Activated CD4-positive, CD25-positive, alpha-beta regulatory T cell treated with anti-CD3 and anti-CD28 coated beads, Interleukin-2, amount 50 U/mL, for 72 hours (primary cell): ENCODE measurements around the gene CELSR1.
"Not testable (repeated sequence)": the region's sequence is repeated elsewhere in the genome, so short reads cannot be mapped to it uniquely, and the experiment has no call there.

Experiments used
- DNase-seq: peaks from one replicate; pipeline ENCODE4 v3.0.0; 2021

Gene CELSR1

DNA sequence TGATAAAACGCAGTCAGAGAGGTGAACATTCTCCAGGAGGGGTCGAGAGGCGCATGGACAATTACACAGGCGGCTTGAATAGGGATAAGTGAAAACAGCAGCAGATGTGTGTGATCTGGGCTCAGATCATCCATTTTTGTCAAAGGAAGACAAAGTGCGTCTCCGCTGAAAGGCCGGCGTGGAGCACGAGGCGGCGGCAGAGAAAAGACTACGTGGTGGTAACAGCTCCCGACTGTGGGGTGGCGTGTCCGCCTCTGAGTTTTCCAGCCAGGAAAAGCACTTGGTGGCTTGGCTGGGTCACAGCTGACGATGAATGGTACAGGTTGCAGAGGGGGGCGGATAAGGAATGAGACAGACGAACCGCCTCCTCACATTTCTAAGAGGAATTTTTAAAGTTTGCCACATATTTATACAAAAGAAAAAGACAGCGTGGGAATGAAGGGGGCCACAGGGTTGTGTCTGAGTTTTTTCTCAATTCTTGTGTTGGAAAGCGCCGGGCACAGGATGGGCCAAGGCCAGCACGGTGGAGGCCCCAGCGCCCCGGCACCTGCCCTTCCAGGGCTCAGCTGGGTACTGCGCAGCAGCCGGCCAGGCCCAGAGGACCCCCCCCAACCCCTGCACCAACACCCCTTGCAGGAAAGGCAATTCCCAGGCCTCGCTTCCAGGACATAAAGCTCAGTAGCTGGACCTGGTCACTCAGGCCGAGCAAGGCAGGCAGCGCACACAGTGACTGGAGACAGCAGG, 121.5 kb downstream of the CELSR1 start:
- no peak for DNase-seq

- no peak for DNase-seq
Observed at GRCh38 chr22:46414704-46415103, 122.7 kb downstream of the CELSR1 start.

- DNase-seq, result no peak
Observed at GRCh38 chr22:46413725-46414379, 123.6 kb downstream of the CELSR1 start.

- no peak for DNase-seq
Observed at GRCh38 chr22:46411347-46411746, 126.1 kb downstream of the CELSR1 start.

DNA sequence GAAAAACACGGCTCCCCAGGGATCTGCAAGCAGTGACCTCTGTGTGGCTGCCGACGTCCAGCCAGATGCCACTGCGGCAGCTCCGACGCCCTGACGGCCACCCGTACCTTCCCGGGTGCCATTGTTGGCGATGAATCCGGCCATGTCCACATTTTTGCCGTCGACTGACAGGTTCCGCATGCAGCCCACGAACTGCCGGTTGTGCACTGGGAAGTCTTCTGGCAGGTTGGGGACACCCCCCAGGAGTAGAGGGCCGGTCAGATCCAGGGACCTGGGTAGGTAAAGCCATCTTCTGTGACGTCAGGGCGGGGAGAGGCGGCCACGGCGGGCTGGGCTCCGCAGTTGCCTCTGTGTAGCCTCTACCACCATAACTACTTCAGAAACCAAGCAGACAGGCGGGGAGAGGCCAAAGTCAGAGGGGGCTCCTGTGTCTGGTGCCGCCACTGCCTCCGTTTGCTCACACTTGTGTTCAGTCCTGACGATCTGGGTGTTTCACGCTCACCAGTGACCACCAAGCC, 127.1 kb downstream of the CELSR1 start:
- no peak for DNase-seq

DNA sequence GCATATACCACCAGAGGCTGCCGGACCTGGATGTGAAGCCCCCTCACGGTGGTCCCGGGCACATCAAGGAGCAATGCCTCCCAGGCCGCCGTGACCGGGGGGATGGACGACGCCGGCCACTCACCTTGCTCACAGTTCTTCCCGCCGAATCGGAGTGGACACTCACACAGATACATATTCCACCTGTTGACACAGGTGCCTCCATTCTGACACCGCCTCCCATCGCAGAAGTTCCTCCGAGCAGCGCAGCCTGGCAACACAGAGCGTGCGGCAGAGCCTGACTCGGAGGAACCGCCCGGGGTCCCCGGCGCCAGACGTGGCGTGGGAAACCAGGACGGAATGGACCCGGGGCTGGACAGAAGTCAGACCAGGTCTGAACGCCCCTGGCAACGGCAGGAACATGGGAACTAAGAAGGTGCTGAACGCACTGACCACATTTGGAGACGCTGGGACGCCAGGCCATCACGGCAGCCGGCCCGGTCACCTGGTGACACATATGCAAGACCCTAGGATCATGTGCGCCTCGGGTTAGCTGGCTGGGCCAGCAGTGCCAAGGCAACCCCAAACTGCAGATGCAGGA, 127.7 kb downstream of the CELSR1 start:
- DNase-seq, result no peak

DNA sequence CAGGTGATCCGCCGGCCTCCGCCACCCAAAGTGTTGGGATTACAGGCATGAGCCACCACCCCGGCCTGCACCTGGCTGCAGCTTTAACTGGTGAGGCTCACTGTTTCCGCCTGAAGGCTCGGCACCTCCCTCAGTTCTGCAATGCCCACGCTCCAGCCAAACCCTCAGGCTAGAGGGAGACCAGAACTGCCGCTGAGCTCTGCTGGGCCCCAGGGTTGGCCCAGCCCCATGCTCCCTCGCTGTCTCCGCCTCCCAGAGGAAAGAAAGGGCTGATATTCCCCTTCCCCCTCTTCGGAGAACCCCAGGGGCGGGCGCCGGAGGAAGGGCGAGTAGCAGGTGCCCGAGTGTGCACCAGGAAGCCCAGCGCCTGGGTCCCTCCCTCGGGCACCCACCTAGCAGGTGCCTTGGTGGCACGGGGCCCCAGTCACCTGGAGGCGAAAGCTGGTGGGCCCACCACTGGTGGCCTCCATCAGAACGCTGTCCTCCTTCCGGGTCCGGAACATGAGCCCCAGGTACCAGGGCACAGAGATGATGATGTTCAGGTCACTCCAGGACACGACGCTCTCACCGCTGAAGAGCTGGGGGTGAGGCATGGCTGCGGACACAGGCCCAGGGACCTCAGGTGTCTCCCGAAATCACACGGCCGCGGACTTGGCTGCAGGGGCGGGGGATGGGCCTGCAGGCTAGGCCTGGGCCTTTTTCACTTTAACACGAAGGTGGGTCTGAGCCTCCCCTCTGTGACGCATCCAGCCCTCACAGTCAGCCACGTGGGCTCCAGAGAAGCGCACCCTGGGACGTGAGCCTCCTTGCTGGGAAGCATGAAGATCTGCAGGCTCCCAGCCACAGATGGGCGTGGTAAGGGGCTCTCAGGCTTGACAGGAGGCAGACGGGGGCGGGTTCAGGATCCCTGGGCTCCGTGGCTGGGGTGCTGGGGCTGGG, 128.6 kb downstream of the CELSR1 start:
- DNase-seq, result no peak

DNA sequence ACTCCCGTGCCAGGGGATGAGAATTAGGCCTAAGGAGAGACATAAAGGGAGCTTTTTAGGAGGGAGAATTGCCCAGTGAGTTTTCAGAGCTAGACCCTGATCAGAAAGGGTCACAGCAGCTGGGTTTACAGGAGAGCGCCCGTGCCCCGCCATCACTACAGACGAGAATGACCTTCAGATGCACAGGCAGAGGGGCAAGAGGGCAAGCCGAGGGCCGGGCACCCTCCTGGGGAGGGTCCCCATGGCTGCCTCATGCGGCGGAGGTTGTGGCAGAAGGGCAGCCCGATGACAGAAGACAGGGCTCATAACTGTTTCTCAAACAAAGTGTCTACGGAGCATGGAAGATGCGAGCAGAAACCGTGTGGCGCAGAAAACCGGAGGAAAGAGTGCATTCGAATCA, 129.7 kb downstream of the CELSR1 start:
- DNase-seq, result no peak

DNA sequence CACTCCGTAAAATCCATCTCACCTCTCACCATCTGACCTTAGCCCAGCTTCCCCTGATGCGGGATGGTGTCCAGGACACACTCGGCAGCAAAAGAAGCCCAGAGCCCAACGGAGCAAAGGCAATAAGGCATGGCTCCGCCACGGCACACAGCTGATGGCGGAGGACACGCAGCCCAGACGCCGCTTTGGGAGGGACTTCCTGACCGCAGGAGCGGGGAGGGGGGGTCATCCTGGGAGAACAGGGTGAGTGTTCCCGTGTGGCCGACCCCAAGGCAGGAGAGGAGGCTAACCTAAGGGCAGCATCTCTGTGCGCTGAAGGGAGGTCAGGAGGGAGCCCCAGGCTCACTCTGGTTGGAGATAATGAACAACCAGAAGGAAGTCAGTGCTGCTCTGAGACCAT, 130.6 kb downstream of the CELSR1 start:
- DNase-seq, result no peak

DNA sequence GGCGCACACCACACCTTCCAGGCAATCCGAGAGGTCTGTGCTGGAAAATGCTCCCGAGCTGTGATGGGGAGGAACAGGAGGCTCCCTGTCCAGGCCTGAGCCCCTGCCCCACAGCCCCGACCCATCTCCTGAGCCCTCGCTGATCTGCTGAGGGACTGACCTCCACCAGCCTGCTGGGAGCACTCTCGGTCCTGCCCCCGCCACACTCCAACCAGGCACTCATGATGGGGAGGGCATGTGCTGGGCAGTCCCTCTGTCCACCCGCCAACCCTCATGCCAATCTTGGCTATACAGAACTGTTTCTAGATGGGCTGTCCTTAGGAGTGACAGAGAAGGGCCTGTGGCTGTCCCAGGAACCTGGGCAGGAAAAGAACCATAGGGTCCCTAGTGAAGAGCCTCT, 131.1 kb downstream of the CELSR1 start:
- DNase-seq, result no peak

GRCh38 chr22:46405901-46406300, 131.5 kb downstream of the CELSR1 start:
- DNase-seq, result no peak

GRCh38 chr22:46403880-46404279, 133.5 kb downstream of the CELSR1 start:
- not testable (repeated sequence) for DNase-seq

DNA sequence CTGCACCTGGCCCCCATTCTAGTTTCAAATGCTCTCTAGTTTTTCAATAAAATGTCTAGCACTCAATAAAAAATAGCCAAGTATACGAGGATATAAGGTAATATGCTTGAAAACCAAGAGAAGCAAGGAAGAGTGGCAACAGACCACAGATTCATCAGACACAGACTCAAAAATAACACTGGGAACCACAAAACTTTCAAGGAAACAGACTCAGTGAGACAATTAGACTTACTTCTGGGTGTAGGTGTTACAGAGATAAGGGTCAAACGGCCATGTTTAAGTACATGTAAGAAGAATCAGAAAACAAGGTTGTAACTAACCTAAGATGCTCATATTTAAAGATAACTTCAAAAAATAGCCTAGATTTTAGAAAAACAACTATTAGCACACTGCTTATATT, 134.9 kb downstream of the CELSR1 start:
- no peak for DNase-seq

GRCh38 chr22:46401370-46401769, 136.1 kb downstream of the CELSR1 start:
- DNase-seq, result no peak

GRCh38 chr22:46399251-46400024, 138.0 kb downstream of the CELSR1 start:
- no peak for DNase-seq

DNA sequence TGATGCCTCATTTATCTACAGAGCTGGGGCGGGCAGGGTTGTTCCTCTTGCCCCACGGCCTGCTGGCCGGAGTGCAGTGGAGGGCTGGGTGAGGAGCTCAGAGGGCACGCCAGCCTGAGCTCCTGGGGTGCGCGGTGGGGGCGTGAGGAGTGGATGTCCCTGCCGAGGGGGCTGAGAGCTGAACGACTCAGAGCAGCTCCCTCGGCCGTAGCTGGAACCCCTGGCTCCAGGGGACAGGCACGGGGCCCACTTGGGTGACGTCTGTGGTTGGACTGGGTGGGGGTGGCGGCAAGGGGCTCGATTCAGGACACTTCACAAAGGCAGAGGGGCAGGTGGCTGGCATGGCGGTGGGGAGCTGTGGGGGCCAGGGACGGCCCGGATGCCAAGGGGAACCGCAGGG, 139.5 kb downstream of the CELSR1 start:
- no peak for DNase-seq

DNA sequence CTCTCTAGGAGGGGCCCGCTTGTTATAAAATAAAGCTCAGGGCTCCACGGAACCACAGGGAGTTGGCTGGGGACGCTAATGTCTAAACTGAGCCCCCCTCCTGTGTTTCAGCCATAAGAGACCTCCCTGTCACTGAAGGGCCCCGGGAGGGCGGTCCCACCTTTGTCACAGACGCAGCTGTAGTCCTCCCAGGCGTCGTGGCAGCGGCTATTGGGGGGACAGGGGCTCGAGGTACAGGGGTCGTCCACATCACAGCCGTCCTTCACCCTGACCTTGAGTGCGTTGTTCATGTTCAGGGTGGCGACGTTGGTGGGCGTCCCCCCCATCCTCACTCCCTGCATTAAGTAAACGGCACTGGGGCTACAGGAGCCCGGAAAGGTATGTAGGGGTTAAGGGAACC, 139.9 kb downstream of the CELSR1 start:
- no peak for DNase-seq

- not testable (repeated sequence) for DNase-seq
Observed at GRCh38 chr22:46397049-46397448, 140.4 kb downstream of the CELSR1 start.

DNA sequence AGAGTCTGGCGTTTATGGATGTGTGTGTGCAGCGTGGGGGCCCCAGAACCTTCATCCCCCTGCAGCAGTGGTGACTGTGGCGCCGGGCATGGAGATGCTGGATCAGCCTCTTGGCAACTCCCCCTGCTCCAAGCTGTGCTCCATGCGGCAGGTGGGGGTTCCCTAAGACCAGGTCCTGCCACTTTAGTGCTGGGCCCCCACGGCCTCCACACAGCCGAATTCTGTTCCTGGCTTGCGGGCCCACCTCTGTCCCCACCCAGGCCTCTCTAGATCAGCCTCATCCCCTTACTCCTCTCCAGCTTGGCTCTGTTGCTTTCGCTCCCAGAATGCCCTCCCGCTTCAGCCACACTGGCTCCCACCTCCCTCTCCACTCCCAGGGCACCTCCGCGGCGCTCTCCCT, 142.3 kb downstream of the CELSR1 start:
- no peak for DNase-seq

GRCh38 chr22:46394622-46395021, 142.8 kb downstream of the CELSR1 start:
- no peak for DNase-seq

DNA sequence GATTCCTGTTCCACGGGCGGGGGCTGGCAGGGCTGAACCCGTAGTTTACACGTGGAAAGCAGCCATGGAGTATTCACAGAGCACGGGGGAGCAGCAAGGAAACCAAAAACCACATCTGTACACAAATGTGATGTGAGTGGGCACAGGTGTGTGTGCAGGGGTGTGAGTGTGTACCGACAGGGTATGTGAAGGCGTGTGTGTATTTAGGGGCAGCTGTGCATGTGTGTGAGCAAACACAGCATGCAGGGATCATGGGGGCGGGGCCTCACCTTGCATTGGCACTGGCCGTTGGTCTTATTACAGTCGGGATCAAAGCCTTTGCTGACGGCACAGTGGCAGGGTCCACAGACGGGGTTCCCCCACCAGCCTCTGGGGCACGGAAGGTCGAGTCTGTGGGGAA, 143.5 kb downstream of the CELSR1 start:
- DNase-seq, result no peak
